WTC11 (cell line): ENCODE data around the gene PREB. TPM values are rescaled to one million over a fixed set of nuclear protein-coding genes. Genes with fewer than 3 reads are reported as not detected.
A peak's percentile ranks its signal among the peaks of the same experiment; 100 is the strongest.

Source experiments
- ATAC-seq: fragments of 200-7000 bp; cut with Tn5 transposase; 2 replicates; pipeline ENCODE4 v1.10.0; 2021; ENCODE audit warnings: mild to moderate bottlenecking, moderate library complexity
- CTCF ChIA-PET: fragments of 300-600 bp; sonication (Branson Sonifier 250); formaldehyde crosslinking; loops from one replicate; lab custom pipeline; 2021; ENCODE audit warnings: antibody characterized with exemption; lab: Charles Lee
- POLR2A ChIA-PET: fragments of 350-600 bp; sonication (Branson Sonifier 250); formaldehyde crosslinking; loops from one replicate; lab custom pipeline; 2021; ENCODE audit warnings: antibody characterized with exemption; lab: Charles Lee
- DNase-seq: peaks from one replicate; pipeline ENCODE4 v3.0.0; 2021; ENCODE audit warnings: low spot score
- H3K27ac Mint-ChIP-seq: 2 replicates; pipeline ENCODE4 v1.8.0; 2021; ENCODE audit warnings: mixed read lengths
- H3K27me3 Mint-ChIP-seq: 2 replicates; pipeline ENCODE4 v1.8.0; 2021; ENCODE audit warnings: low read depth, mild to moderate bottlenecking, moderate library complexity, mixed read lengths
- H3K36me3 Mint-ChIP-seq: 2 replicates; pipeline ENCODE4 v1.8.0; 2021; ENCODE audit warnings: mixed read lengths
- H3K4me1 Mint-ChIP-seq: 2 replicates; pipeline ENCODE4 v1.8.0; 2022; ENCODE audit warnings: mixed read lengths
- H3K4me3 Mint-ChIP-seq: 2 replicates; pipeline ENCODE4 v1.8.0; 2021; ENCODE audit warnings: mild to moderate bottlenecking, moderate library complexity, mixed read lengths
- H3K9me3 Mint-ChIP-seq: 2 replicates; pipeline ENCODE4 v1.8.0; 2021; ENCODE audit warnings: mixed read lengths
- AR ChIP-seq: fragments of 250-450 bp; sonication (Bioruptor Pico); IDR thresholded peaks from 2 replicates; pipeline ENCODE4 v1.9.0; 2021; ENCODE audit warnings: mild to moderate bottlenecking
- CREB1 ChIP-seq: sonication (generic); formaldehyde crosslinking; IDR thresholded peaks from 2 replicates; pipeline ENCODE4 v1.8.0; 2023; ENCODE audit warnings: mild to moderate bottlenecking, missing genetic modification reagents
- ERG ChIP-seq: fragments of 250-450 bp; sonication (Bioruptor Pico); IDR thresholded peaks from 2 replicates; pipeline ENCODE4 v1.8.0; 2021; ENCODE audit warnings: mild to moderate bottlenecking
- FOXJ3 ChIP-seq: sonication (generic); formaldehyde crosslinking; IDR thresholded peaks from 2 replicates; pipeline ENCODE4 v1.9.0; 2021; ENCODE audit warnings: missing genetic modification reagents, mild to moderate bottlenecking, borderline replicate concordance
- HMGXB4 ChIP-seq: sonication (generic); formaldehyde crosslinking; IDR thresholded peaks from 2 replicates; pipeline ENCODE4 v1.8.1; 2023; ENCODE audit warnings: mild to moderate bottlenecking, moderate library complexity, missing genetic modification reagents
- JUN ChIP-seq: sonication (generic); formaldehyde crosslinking; IDR thresholded peaks from 2 replicates; pipeline ENCODE4 v1.8.0; 2023; ENCODE audit warnings: mild to moderate bottlenecking, missing genetic modification reagents
- MAX ChIP-seq: sonication (generic); formaldehyde crosslinking; IDR thresholded peaks from 2 replicates; pipeline ENCODE4 v1.8.0; 2022; ENCODE audit warnings: mild to moderate bottlenecking, missing genetic modification reagents
- NR2C2 ChIP-seq: sonication (generic); formaldehyde crosslinking; IDR thresholded peaks from 2 replicates; pipeline ENCODE4 v1.8.0; 2022; ENCODE audit warnings: mild to moderate bottlenecking, missing genetic modification reagents
- NR3C1 ChIP-seq: sonication (generic); formaldehyde crosslinking; conservative IDR thresholded peaks from 2 replicates; pipeline ENCODE4 v1.8.1; 2023; ENCODE audit warnings: low read depth, mild to moderate bottlenecking, missing genetic modification reagents
- PRDM15 ChIP-seq: sonication (generic); formaldehyde crosslinking; IDR thresholded peaks from 2 replicates; pipeline ENCODE4 v1.8.0; 2022; ENCODE audit warnings: missing genetic modification reagents
- RORB ChIP-seq: fragments of 250-450 bp; sonication (Bioruptor Pico); IDR thresholded peaks from 2 replicates; pipeline ENCODE4 v1.9.0; 2021; ENCODE audit warnings: mild to moderate bottlenecking
- ZNF232 ChIP-seq: sonication (generic); formaldehyde crosslinking; IDR thresholded peaks from 2 replicates; pipeline ENCODE4 v1.8.0; 2022; ENCODE audit warnings: mild to moderate bottlenecking, missing genetic modification reagents
- ZNF281 ChIP-seq: sonication (generic); formaldehyde crosslinking; IDR thresholded peaks from 2 replicates; pipeline ENCODE4 v1.8.0; 2023; ENCODE audit warnings: mild to moderate bottlenecking, missing genetic modification reagents
- ZNF512 ChIP-seq: sonication (generic); formaldehyde crosslinking; IDR thresholded peaks from 2 replicates; pipeline ENCODE4 v1.8.1; 2022; ENCODE audit warnings: missing genetic modification reagents, borderline replicate concordance
- ZNF532 ChIP-seq: fragments of 250-450 bp; sonication (Bioruptor Pico); IDR thresholded peaks from 2 replicates; pipeline ENCODE4 v1.9.0; 2021; ENCODE audit warnings: mild to moderate bottlenecking, borderline replicate concordance
- total RNA-seq: library from RNA; stranded (reverse); gene quantifications from 3 replicates; pipeline ENCODE4 v1.2.3, GENCODE V29; 2021

Gene PREB
- total RNA-seq, 1 experiment from 2014 or later = 69.2 TPM

GRCh38 chr2:27125104-27125503 lies 9.3 kb downstream of the PREB start (continued):
- no peak for TF ChIP-seq ZNF281
- TF ChIP-seq FOXJ3 (CRISPR knock-in tag) = no peak
- TF ChIP-seq CREB1 (CRISPR knock-in tag) = no peak
- no peak for TF ChIP-seq MAX
- TF ChIP-seq RORB (CRISPR knock-in tag) = no peak
- no peak for TF ChIP-seq NR2C2
- TF ChIP-seq ZNF532 (CRISPR knock-in tag) = no peak
- TF ChIP-seq NR3C1 (CRISPR knock-in tag) = no peak
- no peak for TF ChIP-seq HMGXB4 (CRISPR knock-in tag)

GRCh38 chr2:27123302-27124150 lies 10.9 kb downstream of the PREB start, which contains the start of gene ABHD1:
ABHD1 (plus strand) TSS chr2:27123815; CDS start chr2:27123949, 134 bp downstream.
- H3K4me3 Mint-ChIP-seq = peak within 1 kb of the TSS; percentile 84
- CTCF ChIA-PET = interaction anchor here (0.9 to 3.1 kb wide), 9 partner anchors 9 to 158 kb away, joined by 3 to 33 read pairs (median 4); partner anchors contain the start of genes KHK, PREB and TRIM54
- H3K9me3 Mint-ChIP-seq = no peaks in the 10 kb centered on the region
- TF ChIP-seq ERG (CRISPR knock-in tag) (no peak), ZNF512 (CRISPR knock-in tag) (no peak), AR (no peak), JUN (CRISPR knock-in tag) (no peak), PRDM15 (no peak), ZNF232 (no peak)

More at GRCh38 chr2:27123302-27124150, 10.9 kb downstream of the PREB start, which contains the start of gene ABHD1:
- DNase-seq (peak; percentile 71), ATAC-seq (peak; percentile 84)
- Mint-ChIP-seq H3K36me3 (no peaks in the 10 kb centered on the region), H3K27ac (no peak within 1 kb of the TSS), H3K4me1 (peaks cover 16% of the 10 kb centered on the region; the same call in 1 of the 2 replicates), H3K27me3 (peaks cover 62% of the 10 kb centered on the region)
- POLR2A ChIA-PET = interaction anchor here (0.7 to 1.6 kb wide), 3 partner anchors 10 to 185 kb away, joined by 3 to 9 read pairs (median 4); partner anchors contain the start of genes PREB and UCN
